B cell (primary cell): ENCODE measurements around the gene TAOK2. TPM values are rescaled to one million over a fixed set of nuclear protein-coding genes. Genes with fewer than 3 reads are reported as not detected.

Experiments used
- ATAC-seq: fragments of 200-7000 bp; cut with Tn5 transposase; one replicate; pipeline ENCODE4 v1.10.0; 2021; ENCODE audit warnings: low read depth, mild to moderate bottlenecking, moderate number of reproducible peaks, moderate library complexity
- CTCF ChIA-PET: fragments of 350-600 bp; sonication (Branson Sonifier 250); formaldehyde crosslinking; loops from one replicate; lab custom pipeline; 2021; ENCODE audit warnings: antibody characterized with exemption, inconsistent platforms; lab: Charles Lee
- POLR2A ChIA-PET: fragments of 350-600 bp; sonication (Branson Sonifier 250); formaldehyde crosslinking; loops from one replicate; lab custom pipeline; 2021; ENCODE audit warnings: antibody characterized with exemption; lab: Charles Lee
- DNase-seq: peaks from one replicate; pipeline ENCODE4 v3.0.0; 2013
- H2AFZ ChIP-seq: 2 replicates; pipeline ENCODE4 v1.6.1; 2012; ENCODE audit warnings: mild to moderate bottlenecking, low read depth, low read length; ENCODE audit not compliant: insufficient read depth, poor library complexity, severe bottlenecking
- H3K27ac ChIP-seq, 2 donors: 1 replicate in 1 of 2; 2 replicates in 1 of 2; pipeline ENCODE4 v1.5.1; 2012 to 2013; ENCODE audit warnings: low read length in 2 of 2, mild to moderate bottlenecking in 2 of 2, moderate library complexity in 1 of 2
- H3K27me3 ChIP-seq, 4 experiments: fragments of 200-600 bp in 1 of 4; sonication (generic) in 1 of 4; replicated peaks in 1 of 4; 1 replicate in 2 of 4; 2 replicates in 2 of 4; pipeline versions ENCODE4 v1.6.1 to v1.7.0; 2013 to 2016; ENCODE audit warnings: low read length in 3 of 4, mild to moderate bottlenecking in 2 of 4, mixed read lengths in 1 of 4, moderate library complexity in 1 of 4; ENCODE audit not compliant: insufficient read depth in 4 of 4, control insufficient read depth in 3 of 4; ENCODE audit errors: control extremely low read depth in 1 of 4
- H3K36me3 ChIP-seq, 2 experiments: replicated peaks in 1 of 2; 1 replicate in 1 of 2; 2 replicates in 1 of 2; pipeline versions ENCODE4 v1.6.1 to v1.7.1; 2013; ENCODE audit warnings: low read length in 1 of 2; ENCODE audit not compliant: insufficient read depth in 2 of 2, control insufficient read depth in 1 of 2; ENCODE audit errors: control extremely low read depth in 1 of 2, extremely low read depth in 1 of 2
- H3K4me1 ChIP-seq, 2 donors: fragments of 200-600 bp in 1 of 2; sonication (generic) in 1 of 2; 1 replicate in 1 of 2; 2 replicates in 1 of 2; pipeline versions ENCODE4 v1.5.1 to v1.6.1; 2013 to 2017; ENCODE audit warnings: low read length in 2 of 2; ENCODE audit not compliant: control insufficient read depth in 2 of 2, insufficient read depth in 2 of 2
- H3K4me2 ChIP-seq: replicated peaks from 2 replicates; pipeline ENCODE3; 2012; ENCODE audit warnings: mild to moderate bottlenecking, low read depth, low read length; ENCODE audit not compliant: poor library complexity, severe bottlenecking
- H3K4me3 ChIP-seq, 5 experiments: fragments of 200-600 bp in 1 of 5; sonication (generic) in 1 of 5; 1 replicate in 3 of 5; 2 replicates in 2 of 5; pipeline versions ENCODE4 v1.5.1 to v1.7.0; 2011 to 2016; ENCODE audit warnings: low read length in 4 of 5, mild to moderate bottlenecking in 4 of 5, low read depth in 2 of 5, control low read depth in 1 of 5, moderate library complexity in 1 of 5; ENCODE audit not compliant: insufficient read depth in 1 of 5; ENCODE audit errors: control extremely low read depth in 1 of 5, extremely low read depth in 1 of 5
- H3K79me2 ChIP-seq: fragments of 200-600 bp; sonication (generic); one replicate; pipeline ENCODE4 v1.6.0; 2016; ENCODE audit warnings: low read length; ENCODE audit not compliant: control insufficient read depth, insufficient read depth
- H3K9ac ChIP-seq: fragments of 200-600 bp; sonication (generic); 2 replicates; pipeline ENCODE4 v1.6.1; 2017; ENCODE audit warnings: mild to moderate bottlenecking, low read length, moderate library complexity
- H3K9me3 ChIP-seq, 3 donors: one replicate each; pipeline versions ENCODE4 v1.6.1 to v1.7.1; 2013; ENCODE audit warnings: low read length in 2 of 3; ENCODE audit not compliant: control insufficient read depth in 2 of 3, insufficient read depth in 1 of 3; ENCODE audit errors: control extremely low read depth in 1 of 3
- H4K20me1 ChIP-seq: 2 replicates; pipeline ENCODE4 v1.6.0; 2012; ENCODE audit warnings: mild to moderate bottlenecking, low read length; ENCODE audit not compliant: insufficient read depth, control insufficient read depth, poor library complexity, severe bottlenecking
- H3K27ac Mint-ChIP-seq: one replicate; pipeline ENCODE4 v1.8.0; 2021; ENCODE audit warnings: mixed read lengths
- H3K27me3 Mint-ChIP-seq: one replicate; pipeline ENCODE4 v1.8.0; 2021; ENCODE audit warnings: mixed read lengths
- H3K4me1 Mint-ChIP-seq: one replicate; pipeline ENCODE4 v1.8.0; 2021; ENCODE audit warnings: mixed read lengths
- H3K4me3 Mint-ChIP-seq: one replicate; pipeline ENCODE4 v1.8.0; 2021; ENCODE audit warnings: mixed read lengths
- H3K9me3 Mint-ChIP-seq: one replicate; pipeline ENCODE4 v1.8.0; 2022; ENCODE audit warnings: mixed read lengths; ENCODE audit not compliant: insufficient read depth
- CTCF ChIP-seq: fragments of 200-600 bp; IDR thresholded peaks from one replicate; pipeline ENCODE4 v1.8.0; 2022; ENCODE audit warnings: antibody characterized with exemption, mild to moderate bottlenecking
- EZH2 ChIP-seq: IDR thresholded peaks from 2 replicates; pipeline ENCODE4 v1.6.1; 2012; ENCODE audit warnings: borderline replicate concordance, low read depth, mild to moderate bottlenecking, moderate library complexity, low read length; ENCODE audit not compliant: insufficient read depth, poor library complexity, severe bottlenecking
- WGBS: methylation state at CpG from one replicate; pipeline ENCODE4 v1.1.5; 2013; ENCODE audit warnings: missing lambda C conversion rate; ENCODE audit not compliant: insufficient coverage; 5-methylcytosine and 5-hydroxymethylcytosine counted together
- intact Hi-C: fragments of 100-400 bp; cut with micrococcal nuclease; formaldehyde crosslinking; loops from one replicate; pipeline ENCODE4 v1.10.0; 2022
- polyA plus RNA-seq: library from polyadenylated mRNA; depleted of rRNA; stranded (reverse); fragments of >200 nt; gene quantifications from 2 replicates; pipeline ENCODE4 v1.2.3, GENCODE V29; 2012
- total RNA-seq, 2 donors: library from RNA; stranded (reverse); fragments of 120-200 nt in 1 of 2; gene quantifications; 1 replicate in 1 of 2; 2 replicates in 1 of 2; pipeline versions ENCODE4 v1.2.3 to v1.2.4, GENCODE V29; 2013 to 2022

The TAOK2 gene
- total and polyA plus RNA-seq, 2 donors (not counting 1 experiment from before 2014, with no cell fraction given), result 30.3 to 50.8 TPM

- peak; percentile 50 for DNase-seq
- intact Hi-C loops, result loop anchor here (5.0 kb wide), 4 partner anchors 157 to 723 kb away; partner anchors contain the start of genes FBRS, KIF22, PAGR1 and SRCAP
- H3K79me2 ChIP-seq, result peaks cover 41% of the 10 kb centered on the region
These were observed 844 bp downstream of the TAOK2 start for GRCh38 chr16:29974291-29975133.

More at GRCh38 chr16:29974291-29975133, 844 bp downstream of the TAOK2 start:
- H3K4me3 Mint-ChIP-seq, result peak overlapping the region; percentile 95
- H4K20me1 ChIP-seq, result peaks cover 16% of the 10 kb centered on the region
- H3K9ac ChIP-seq, result peak overlapping the region; percentile 90
- ChIA-PET POLR2A (interaction anchor here (0.6 to 1.4 kb wide), 4 partner anchors 13 to 122 kb away, joined by 3 to 16 read pairs (median 4); partner anchors contain the start of genes TBX6 and TMEM219), CTCF (interaction anchor here (0.9 to 2.0 kb wide), 3 partner anchors 9 to 13 kb away, joined by 3 to 5 read pairs (median 3); partner anchors contain the start of gene TMEM219)
- no peak for ATAC-seq
- under 1% methylated on average over 19 of the region's 31 CpGs for WGBS
- peaks cover 31 to 38% of the 10 kb centered on the region in 2 donors for H3K4me1 ChIP-seq
- no peaks in the 10 kb centered on the region for H3K9me3 ChIP-seq
- H3K27me3 ChIP-seq, result no peaks in the 10 kb centered on the region
- no peaks in the 10 kb centered on the region for H3K27me3 Mint-ChIP-seq
- H3K4me2 ChIP-seq, result peak overlapping the region; percentile 98
- peaks cover 0 to 20% of the 10 kb centered on the region in 2 experiments for H3K36me3 ChIP-seq
- H2AFZ ChIP-seq, result peak overlapping the region; percentile 99
- H3K27ac ChIP-seq, result peak overlapping the region; percentile 6 to 79
- no peak for TF ChIP-seq CTCF
- TF ChIP-seq EZH2, result no peak
- H3K27ac Mint-ChIP-seq, result peak overlapping the region; percentile 94
- peak overlapping the region; percentile 79 to 100 (median 99) for H3K4me3 ChIP-seq
- no peaks in the 10 kb centered on the region for H3K9me3 Mint-ChIP-seq
- H3K4me1 Mint-ChIP-seq, result peaks cover 36% of the 10 kb centered on the region
